Activated CD4-positive, alpha-beta memory T cell treated with anti-CD3 and anti-CD28 coated beads for 36 hours (primary cell): ENCODE measurements around the gene MLLT6. TPM values are rescaled to one million over a fixed set of nuclear protein-coding genes. Genes with fewer than 3 reads are reported as not detected.

Experiments
- microRNA-seq: library from miRNA; unstranded; fragments of <30 nt; microRNA quantifications from one replicate; pipeline ENCODE4 v1.2.0, GENCODE V29; 2022; ENCODE audit warnings: borderline number of aligned reads, borderline microRNAs expressed, borderline replicate concordance
- total RNA-seq, 2 experiments: library from RNA; stranded (reverse); gene quantifications; one replicate each; pipeline ENCODE4 v1.2.3, GENCODE V29; 2021

The MLLT6 gene
- total RNA-seq, 2 experiments from 2014 or later: 204 to 221 TPM

Small RNA genes within 50 kb of the gene (microRNA-seq; reads per million reads assigned to microRNA genes)
- 4.7 reads per million, percentile 12 among the genes with 10 or more reads in this experiment for gene MIR4726
- gene MIR4734: not detected

Other genes starting within 250 kb of the MLLT6 start
- 1 to 10 TPM in 1 of 2 experiments, under 1 TPM in 1; 0.92 to 1.6 TPM for gene SRCIN1, start 99.3 kb upstream of the MLLT6 start, total RNA-seq
- gene EPOP, start 30.3 kb upstream of the MLLT6 start, total RNA-seq: 10 to 100 TPM; 37.1 to 38.0 TPM
- gene CISD3, start 25.1 kb downstream of the MLLT6 start, total RNA-seq: 10 to 100 TPM; 54.7 to 59.1 TPM
- gene PCGF2, start 43.1 kb downstream of the MLLT6 start, total RNA-seq: 1 to 10 TPM; 3.4 to 4.2 TPM
- gene PSMB3, start 47.5 kb downstream of the MLLT6 start, total RNA-seq: 100 to 1,000 TPM; 335 to 348 TPM
- gene PIP4K2B, start 94.3 kb downstream of the MLLT6 start, total RNA-seq: 10 to 100 TPM; 37.8 to 37.9 TPM
- 10 to 100 TPM; 21.1 to 21.5 TPM for gene CWC25, start 120.0 kb downstream of the MLLT6 start, total RNA-seq
- 1,000 to 10,000 TPM; 1,774 to 1,791 TPM for gene RPL23, start 148.4 kb downstream of the MLLT6 start, total RNA-seq
- gene LASP1, start 164.8 kb downstream of the MLLT6 start, total RNA-seq: 100 to 1,000 TPM; 134 to 139 TPM